IMR-90 (cell line): ENCODE data around the gene RNF123.
"Not testable (repeated sequence)": the region's sequence is repeated elsewhere in the genome, so short reads cannot be mapped to it uniquely, and the experiment has no call there.

Source experiments
- CTCF ChIP-seq: conservative IDR thresholded peaks from 2 replicates; pipeline ENCODE4 v1.5.1; 2012; ENCODE audit warnings: mild to moderate bottlenecking, low read depth, low read length, improper control_type of control experiment
- POLR2A ChIP-seq: IDR thresholded peaks from 2 replicates; pipeline ENCODE4 v1.6.1; 2012; ENCODE audit warnings: mild to moderate bottlenecking, low read depth, low read length

- TF ChIP-seq CTCF, POLR2A: not testable (repeated sequence)
Observed at GRCh38 chr3:49687424-49687795, 1.9 kb upstream of the RNF123 start.
